ENCODE measurements around the gene PPP3CA.

The PPP3CA gene

GRCh38 chr4:101174679-101175345 is 172.5 kb downstream of the PPP3CA start:
- no peak for DNase-seq (ENCODE audit: low read depth)

- DNase-seq (ENCODE audit: low read depth) = no peak
Measured at GRCh38 chr4:101172369-101172768, 175.0 kb downstream of the PPP3CA start.

GRCh38 chr4:101171747-101172146 is 175.6 kb downstream of the PPP3CA start:
- DNase-seq (ENCODE audit: low read depth) = no peak

GRCh38 chr4:101169044-101170014 is 178.0 kb downstream of the PPP3CA start:
- DNase-seq (ENCODE audit: low read depth) = peak; percentile 29

DNA sequence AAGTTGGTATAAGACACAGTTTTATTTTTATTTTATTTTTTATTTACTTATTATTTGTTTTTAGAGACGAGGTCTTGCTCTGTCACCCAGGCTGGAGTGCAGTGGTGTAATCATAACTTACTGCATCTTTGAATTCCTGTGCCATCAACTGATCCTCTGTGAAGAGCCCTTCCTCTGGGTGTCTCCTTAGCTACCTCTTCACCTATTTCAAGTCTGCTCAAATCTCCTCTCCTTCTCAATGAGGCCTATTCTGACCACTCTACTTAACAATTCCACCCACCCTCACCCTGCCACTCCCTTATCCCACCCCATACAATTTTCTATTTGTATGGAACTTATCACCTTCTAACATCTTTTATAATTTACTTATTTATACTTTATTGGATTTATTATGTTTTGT is 183.4 kb downstream of the PPP3CA start:
- DNase-seq (ENCODE audit: low read depth) = no peak

- no peak for DNase-seq (ENCODE audit: low read depth)
Measured at GRCh38 chr4:101162990-101163380, 184.3 kb downstream of the PPP3CA start.

DNA sequence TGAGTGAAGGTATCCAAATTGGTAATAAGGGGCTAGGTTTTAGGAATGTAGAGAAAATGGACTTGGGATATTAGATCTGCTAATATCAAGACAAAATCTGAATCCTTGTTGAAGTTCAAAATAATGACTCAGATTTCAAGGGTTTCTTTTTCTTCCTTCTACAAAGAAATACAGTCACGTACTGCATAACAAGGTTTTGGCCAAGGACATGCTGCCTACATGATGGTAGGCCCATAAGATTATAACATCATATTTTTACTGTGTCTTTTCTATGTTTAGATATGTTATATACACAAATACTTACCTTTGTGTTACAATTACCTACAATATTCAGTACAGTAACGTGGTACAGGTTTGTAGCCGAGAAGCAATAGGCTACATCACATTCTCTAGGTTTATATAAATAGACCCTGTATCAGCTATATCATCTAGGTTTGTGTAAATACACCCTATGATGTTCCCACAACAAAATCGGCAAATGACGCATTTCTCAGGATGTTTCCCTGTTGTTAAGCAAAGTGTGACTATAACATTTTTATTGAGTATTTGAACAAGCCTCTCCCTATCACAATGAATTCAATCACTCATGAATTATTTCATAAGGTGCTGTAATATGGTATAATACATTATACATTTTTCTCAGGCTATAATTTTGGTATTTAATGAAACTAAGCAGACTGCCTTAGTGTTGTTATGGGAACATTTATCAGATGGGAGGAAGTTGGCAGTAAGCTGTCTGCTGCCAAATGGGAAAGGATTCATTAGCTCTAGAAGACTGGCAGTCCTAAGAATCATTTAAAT is 186.3 kb downstream of the PPP3CA start:
- no peak for DNase-seq (ENCODE audit: low read depth)

DNA sequence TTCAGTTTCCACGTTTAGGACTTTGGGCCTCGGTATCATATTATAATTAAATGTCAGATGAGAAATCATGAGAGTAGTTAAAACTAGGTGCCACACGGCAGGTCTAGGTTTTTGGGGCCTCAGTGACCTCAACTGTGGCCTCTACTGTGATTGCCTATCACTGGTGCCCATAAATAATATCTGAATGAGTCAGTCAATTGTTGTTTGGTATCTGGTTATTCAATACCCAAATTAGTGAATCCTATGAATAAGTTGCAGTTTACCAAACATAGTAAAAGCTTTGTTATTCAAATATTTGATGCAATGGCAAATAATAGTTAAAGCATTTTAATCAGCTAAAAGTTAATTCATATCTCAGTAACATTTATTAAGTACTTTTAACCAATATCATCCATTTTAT is 188.8 kb downstream of the PPP3CA start:
- DNase-seq (ENCODE audit: low read depth) = no peak

GRCh38 chr4:101158134-101158482 is 189.2 kb downstream of the PPP3CA start:
- no peak for DNase-seq (ENCODE audit: low read depth)

DNA sequence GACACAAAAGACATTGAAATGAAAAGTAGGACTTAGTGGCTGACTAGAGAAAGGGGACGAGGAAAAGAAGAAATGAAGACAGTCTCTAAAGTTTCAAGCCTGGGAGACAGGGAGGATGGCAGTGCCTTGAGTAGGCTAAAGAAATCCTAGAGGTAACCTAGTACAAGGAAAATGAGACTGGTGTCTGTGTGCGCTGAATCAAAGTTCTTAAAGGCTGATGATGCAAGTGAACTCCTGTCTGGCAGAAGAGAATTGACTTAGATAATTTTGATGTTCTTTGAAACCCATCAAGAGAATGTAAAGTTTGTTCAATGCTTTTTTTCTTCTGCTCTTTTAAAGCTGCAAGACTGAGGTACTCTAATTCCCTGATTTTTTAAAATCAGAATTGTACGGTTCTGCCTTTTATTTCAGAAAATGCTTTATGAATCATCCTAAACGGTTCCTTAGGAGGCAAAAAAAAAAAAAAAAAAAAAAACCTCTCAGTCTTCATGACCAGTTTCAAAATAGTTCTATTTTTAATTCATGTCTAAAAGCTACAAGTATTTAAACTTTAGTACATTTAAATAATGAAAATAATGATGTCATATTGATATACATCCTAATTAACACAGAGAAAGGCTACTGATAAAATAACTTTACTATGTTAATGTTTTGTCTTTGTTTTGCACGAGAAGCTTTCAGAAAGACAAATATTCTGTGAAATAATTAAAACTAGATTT is 189.8 kb downstream of the PPP3CA start:
- DNase-seq (ENCODE audit: low read depth) = no peak

GRCh38 chr4:101156619-101157310 is 190.6 kb downstream of the PPP3CA start:
- no peak for DNase-seq (ENCODE audit: low read depth)

GRCh38 chr4:101155945-101156344 is 191.4 kb downstream of the PPP3CA start:
- no peak for DNase-seq (ENCODE audit: low read depth)

- no peak for DNase-seq (ENCODE audit: low read depth)
Measured at GRCh38 chr4:101155368-101155767, 192.0 kb downstream of the PPP3CA start.

GRCh38 chr4:101153653-101154052 is 193.7 kb downstream of the PPP3CA start:
- DNase-seq (ENCODE audit: low read depth) = no peak

DNA sequence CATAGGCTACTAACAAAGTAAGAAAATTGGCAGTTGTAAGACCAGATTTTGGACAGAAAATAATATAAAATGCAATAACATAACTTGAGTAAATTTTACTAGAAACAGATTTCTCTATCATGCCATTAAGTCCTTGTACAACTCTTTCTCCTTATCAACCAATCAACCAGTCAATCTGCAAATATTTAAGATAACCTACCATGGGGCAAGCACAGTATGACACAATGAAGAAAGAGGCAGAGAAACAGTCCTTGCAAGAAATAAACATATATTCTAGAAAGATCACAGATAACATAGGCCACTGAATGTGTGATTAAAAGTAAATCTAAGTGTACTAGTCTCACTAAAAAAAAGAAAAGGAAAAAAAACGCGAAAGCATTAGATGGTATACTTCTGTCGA is 194.8 kb downstream of the PPP3CA start:
- no peak for DNase-seq (ENCODE audit: low read depth)

- no peak for DNase-seq (ENCODE audit: low read depth)
Measured at GRCh38 chr4:101148551-101148950, 198.8 kb downstream of the PPP3CA start.

GRCh38 chr4:101147283-101147682 is 200.0 kb downstream of the PPP3CA start:
- no peak for DNase-seq (ENCODE audit: low read depth)

- DNase-seq (ENCODE audit: low read depth) = no peak
Measured at GRCh38 chr4:101145021-101145420, 202.3 kb downstream of the PPP3CA start.

GRCh38 chr4:101142259-101142658 is 205.1 kb downstream of the PPP3CA start:
- no peak for DNase-seq (ENCODE audit: low read depth)

GRCh38 chr4:101141855-101142254 is 205.5 kb downstream of the PPP3CA start:
- DNase-seq (ENCODE audit: low read depth) = no peak

DNA sequence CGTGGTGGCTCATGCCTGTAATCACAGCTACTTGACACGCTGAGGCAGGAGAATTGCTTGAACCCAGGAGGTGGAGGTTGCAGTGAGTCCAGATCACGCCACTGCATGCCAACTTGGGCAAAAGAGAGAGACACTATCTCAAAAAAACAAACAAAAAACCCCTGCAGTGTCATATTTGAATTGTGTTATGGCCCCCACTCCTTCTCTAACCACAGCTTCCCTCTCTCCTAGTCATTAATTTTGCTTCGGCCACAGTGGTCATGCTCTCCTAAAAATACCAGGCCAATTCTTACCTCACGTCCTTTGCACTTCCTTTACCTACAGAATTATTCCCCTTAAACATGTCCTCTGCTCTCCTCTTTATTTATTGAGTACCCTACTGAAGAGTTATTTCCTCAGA is 206.1 kb downstream of the PPP3CA start:
- no peak for DNase-seq (ENCODE audit: low read depth)
